Fibroblast of skin of abdomen (primary cell): ENCODE data around the gene CACTIN.
"Not testable (repeated sequence)": the region's sequence is repeated elsewhere in the genome, so short reads cannot be mapped to it uniquely, and the experiment has no call there.

ENCODE experiments used
- DNase-seq: peaks from one replicate; pipeline ENCODE4 v3.0.0-alpha.2; 2013

CACTIN gene

GRCh38 chr19:3646336-3647092 lies 19.9 kb upstream of the CACTIN start:
- no peak for DNase-seq

GRCh38 chr19:3645726-3646125 lies 19.1 kb upstream of the CACTIN start:
- DNase-seq: no peak

- no peak for DNase-seq
Measured at GRCh38 chr19:3645067-3645396, 18.4 kb upstream of the CACTIN start.

DNA sequence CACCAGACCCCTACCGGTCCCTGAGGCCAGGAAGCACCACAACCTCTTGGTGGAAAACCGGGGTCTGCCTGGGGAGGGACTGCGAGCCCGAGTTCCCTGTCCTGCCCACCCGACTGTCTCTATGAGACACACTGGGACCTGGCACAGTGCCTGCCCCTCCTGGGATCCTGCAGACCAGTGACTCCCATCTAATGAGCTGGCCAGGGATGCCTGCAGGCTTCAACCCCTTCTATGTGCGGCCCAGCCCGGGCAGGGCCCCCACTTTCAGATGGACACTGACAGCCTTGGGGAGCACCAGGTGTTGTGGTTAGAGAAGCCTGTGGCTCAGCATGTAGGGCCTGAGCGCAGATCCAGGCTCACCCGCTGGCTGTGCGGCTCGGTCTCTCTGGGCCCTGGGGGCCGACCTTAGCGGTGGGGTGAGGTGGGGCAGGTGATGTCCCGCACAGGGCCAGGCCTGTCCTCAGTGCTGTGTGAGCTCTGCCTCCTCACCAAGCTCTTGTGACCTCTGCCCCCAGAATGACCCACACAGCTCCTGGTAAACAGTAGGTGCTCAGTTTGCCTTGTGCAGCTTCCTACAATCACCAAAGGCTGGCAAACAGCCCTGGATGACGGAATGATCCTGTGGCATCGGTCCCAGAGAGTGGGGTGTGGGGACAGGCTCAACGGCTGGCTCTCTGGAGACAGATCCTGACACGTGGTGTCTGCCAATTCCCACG lies 17.9 kb upstream of the CACTIN start:
- no peak for DNase-seq

DNA sequence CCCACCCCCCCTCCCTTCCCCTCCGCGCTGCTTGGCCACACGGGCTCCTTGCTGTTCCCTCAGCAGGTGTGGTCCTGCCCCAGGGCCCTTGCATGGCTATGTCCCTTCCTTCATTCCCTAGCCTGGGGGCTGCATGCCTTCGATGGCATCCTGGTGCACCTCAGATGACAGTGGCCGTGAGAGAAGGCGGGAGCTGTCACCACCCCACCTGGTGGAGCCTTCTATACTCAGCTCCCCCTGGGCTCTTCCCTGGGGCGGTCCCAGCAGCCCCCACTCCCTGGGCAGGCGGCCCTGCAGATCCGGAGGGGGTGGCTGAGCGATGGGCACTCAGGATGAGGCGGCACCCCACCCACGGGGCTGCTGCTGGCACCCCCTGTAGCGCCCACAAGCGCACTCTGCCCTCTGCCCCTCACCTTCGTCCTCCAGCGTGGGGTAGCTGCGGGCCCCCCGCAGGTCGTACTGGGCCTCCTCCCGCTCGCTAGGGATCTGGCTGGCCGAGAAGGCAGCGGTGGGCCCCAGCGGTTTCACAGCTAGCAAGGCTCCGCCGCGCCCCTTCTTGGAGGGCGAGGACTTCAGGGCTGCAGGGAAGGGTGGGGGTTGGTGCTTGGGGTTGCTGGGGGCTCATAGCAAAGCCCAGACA lies 17.2 kb upstream of the CACTIN start:
- no peak for DNase-seq

DNA sequence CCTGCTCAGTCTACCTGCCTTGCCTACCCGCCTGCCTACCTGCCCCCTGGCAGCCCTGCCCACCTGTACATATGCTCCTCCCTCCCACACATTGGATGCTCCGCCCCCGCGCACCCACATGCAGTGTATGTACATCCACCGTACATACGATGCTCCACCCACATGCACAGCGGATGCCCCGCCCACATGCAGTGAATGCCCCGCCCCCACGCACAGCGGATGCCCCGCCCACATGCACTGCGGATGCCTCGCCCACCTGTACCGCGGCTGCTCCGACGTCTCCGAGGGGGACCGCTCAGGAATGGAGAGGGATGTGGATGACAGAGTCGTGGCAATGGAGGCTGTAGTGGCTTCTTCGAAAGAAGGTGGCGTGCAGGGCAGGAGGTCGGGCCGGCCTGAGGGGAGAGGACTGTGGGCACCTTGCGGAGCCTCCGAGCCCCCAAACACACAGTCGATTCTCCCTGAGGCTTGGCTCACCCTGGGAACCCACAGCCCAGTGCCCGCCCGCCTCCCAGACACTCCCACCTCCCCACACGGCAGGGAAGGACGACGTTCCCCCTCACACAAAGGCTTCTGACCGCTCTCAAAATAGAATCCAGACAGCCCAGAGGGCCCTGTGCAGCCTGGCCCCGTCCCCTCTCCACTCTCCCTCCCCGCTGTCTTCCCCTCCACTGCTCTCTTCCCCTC lies 16.5 kb upstream of the CACTIN start:
- DNase-seq: no peak

- no peak for DNase-seq
Measured at GRCh38 chr19:3642296-3642695, 15.7 kb upstream of the CACTIN start.

DNA sequence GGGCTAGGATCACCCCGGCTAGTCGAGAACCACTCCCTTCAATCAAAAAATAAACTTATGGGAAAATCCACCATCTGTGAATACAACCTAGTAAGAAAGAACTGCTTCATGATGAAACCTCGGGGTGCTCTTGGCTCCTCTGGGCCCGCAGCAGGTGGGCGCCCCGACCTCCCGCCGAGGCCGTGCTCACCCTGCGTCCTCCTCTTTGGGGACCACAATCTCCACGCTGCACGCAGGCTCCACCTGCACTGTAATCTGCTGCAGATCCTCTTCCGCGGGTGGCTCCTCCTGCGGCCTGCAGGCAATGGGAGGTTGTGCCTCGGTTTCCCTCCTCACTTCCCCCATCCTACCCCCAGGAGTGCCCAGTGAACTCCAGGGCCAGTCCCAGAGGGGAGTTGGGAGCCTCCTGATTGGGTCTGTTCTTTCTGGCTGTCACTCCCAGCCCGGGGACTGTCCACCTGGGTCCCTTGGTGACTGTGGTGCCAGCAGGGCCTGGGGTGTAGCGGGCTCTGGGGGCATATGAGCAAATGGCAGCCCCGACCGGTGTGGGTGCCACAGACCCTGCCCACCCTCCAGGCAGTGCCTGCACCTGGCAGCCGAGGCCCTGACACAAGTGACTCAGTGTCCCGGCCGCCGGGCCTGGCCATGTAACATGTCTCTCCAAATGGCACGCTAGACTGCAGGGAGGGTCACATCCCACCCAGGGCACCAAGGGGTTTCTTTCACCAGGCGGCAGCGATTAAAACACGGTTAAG lies 15.1 kb upstream of the CACTIN start:
- DNase-seq: no peak

DNA sequence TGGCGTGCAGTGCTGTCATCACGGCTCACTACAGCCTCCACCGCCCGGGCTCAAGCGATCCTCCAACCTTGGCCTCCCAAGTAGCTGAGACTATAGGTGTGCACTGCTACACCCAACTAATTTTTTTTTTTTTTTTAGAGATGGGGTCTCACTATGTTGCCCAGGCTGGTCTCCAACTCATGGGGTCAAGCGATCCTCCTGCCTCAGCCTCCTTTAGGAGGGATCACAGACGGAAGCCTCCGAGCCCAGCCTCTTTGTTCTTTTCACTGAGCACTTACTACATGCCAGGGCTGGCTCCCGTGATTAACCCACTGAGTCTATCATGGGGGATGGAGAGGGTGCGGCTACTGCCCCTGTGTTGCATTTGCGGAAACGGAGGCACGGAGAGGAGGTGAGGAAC lies 12.9 kb upstream of the CACTIN start:
- DNase-seq: no peak

GRCh38 chr19:3638208-3639193 lies 11.9 kb upstream of the CACTIN start:
- DNase-seq: no peak

DNA sequence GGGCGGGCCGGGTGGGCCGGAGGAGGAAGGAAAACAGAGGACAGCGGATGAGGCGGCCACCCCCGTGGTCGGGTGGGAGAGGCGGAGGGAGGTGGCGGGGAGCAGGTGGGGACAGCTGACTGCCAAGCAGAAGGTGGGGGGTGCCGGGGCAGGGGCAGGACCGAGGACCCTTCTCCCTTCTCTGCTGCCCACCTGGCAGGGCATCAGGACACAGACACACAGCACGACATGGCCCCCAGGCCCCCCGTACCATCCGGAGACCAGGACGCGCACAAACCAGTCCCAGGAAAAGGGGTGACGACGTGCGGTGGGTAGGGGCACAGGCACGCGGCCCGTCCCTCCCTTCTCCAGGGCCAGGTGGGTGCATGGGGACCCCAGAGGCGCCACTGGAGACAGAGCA lies 11.0 kb upstream of the CACTIN start:
- DNase-seq: no peak

DNA sequence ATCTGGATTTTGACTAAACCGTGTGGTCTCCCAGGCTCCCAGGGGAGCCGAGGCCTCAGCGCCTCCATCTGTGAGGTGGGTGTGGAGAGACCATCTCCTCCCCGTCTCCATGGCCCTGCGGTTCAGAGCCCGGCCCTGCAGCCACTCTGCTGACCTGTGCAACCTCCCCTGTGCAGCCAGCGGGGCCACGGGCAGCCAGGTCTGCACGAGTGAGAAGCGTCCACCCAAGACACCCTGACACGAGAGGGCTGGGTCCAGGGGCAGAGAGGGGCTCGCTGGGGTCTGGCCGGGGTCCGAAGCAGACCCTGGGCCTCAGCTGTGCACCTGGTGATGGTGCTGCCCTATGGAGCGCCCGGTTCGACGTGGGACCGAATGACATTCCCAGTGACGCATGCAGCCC lies 10.4 kb upstream of the CACTIN start:
- DNase-seq: no peak

GRCh38 chr19:3636506-3636905 lies 9.9 kb upstream of the CACTIN start:
- DNase-seq: no peak

- DNase-seq: no peak
Measured at GRCh38 chr19:3634496-3635045, 8.0 kb upstream of the CACTIN start.

- no peak for DNase-seq
Measured at GRCh38 chr19:3633559-3633988, 7.0 kb upstream of the CACTIN start.

GRCh38 chr19:3632739-3633558 lies 6.4 kb upstream of the CACTIN start:
- no peak for DNase-seq

DNA sequence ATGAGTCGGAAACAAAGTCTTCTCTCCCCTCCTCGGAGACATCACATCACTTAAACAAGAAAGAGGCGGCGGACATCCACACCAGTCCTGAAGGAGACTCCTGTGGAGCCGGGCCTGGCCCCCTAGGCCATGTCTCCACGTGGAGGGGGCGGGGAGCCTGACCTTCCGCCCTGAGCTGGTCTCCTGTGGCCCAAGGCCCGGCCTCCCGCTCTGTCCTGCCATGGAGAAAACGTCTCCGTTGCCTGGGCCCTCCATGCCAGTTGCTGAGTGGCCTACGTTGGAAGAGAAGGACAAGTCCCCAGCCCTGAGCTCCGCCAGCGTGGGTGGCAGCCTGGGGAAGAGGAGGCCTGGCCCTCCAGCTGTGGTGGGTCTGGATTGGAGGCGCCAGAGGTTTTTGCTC lies 5.5 kb upstream of the CACTIN start:
- DNase-seq: no peak

- DNase-seq: no peak
Measured at GRCh38 chr19:3631053-3631861, 4.7 kb upstream of the CACTIN start.

DNA sequence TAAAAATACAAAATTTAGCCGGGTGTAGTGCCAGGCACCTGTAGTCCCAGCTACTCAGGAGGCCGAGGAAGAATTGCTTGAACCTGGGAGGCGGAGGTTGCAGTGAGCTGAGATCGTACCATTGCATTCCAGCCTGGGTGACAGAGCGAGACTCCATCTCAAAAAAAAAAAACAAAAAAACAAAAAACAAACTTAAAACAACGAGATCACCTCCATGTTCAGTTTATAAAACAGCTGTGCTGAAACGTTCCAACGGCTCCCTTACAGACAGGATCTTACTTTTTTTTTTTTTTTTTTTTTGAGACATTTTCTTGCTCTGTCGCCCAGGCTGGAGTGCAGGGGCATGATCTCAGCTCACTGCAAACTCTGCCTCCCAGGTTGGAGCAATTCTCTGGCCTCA lies 2.2 kb upstream of the CACTIN start:
- not testable (repeated sequence) for DNase-seq
